Effector memory CD4-positive, alpha-beta T cell (primary cell): ENCODE measurements around the gene NOS3.
"Not testable (repeated sequence)": the region's sequence is repeated elsewhere in the genome, so short reads cannot be mapped to it uniquely, and the experiment has no call there.

ENCODE experiments used
- DNase-seq, 3 donors: peaks; one replicate each; pipeline ENCODE4 v3.0.0-alpha.2; 2020
- H3K27ac ChIP-seq: 2 replicates; pipeline ENCODE4 v1.7.0; 2013; ENCODE audit warnings: mild to moderate bottlenecking, low read length, moderate library complexity; ENCODE audit not compliant: insufficient read depth, poor library complexity, severe bottlenecking
- H3K27me3 ChIP-seq: replicated peaks from 2 replicates; pipeline ENCODE4 v1.7.0; 2013; ENCODE audit warnings: mild to moderate bottlenecking, low read length; ENCODE audit not compliant: insufficient read depth, control insufficient read depth, poor library complexity, severe bottlenecking
- H3K36me3 ChIP-seq: 2 replicates; pipeline ENCODE4 v1.7.0; 2013; ENCODE audit warnings: mild to moderate bottlenecking, low read length, moderate library complexity; ENCODE audit not compliant: control insufficient read depth, insufficient read depth
- H3K4me1 ChIP-seq: 2 replicates; pipeline ENCODE4 v1.7.0; 2013; ENCODE audit warnings: low read length, mild to moderate bottlenecking; ENCODE audit not compliant: control insufficient read depth, insufficient read depth, poor library complexity, severe bottlenecking
- H3K4me3 ChIP-seq: 2 replicates; pipeline ENCODE4 v1.7.0; 2013; ENCODE audit warnings: low read length, low read depth, mild to moderate bottlenecking; ENCODE audit not compliant: insufficient read depth, poor library complexity, severe bottlenecking
- H3K9me3 ChIP-seq: 2 replicates; pipeline ENCODE4 v1.7.0; 2013; ENCODE audit warnings: mild to moderate bottlenecking, low read length, moderate library complexity; ENCODE audit not compliant: control insufficient read depth

NOS3 gene

DNA sequence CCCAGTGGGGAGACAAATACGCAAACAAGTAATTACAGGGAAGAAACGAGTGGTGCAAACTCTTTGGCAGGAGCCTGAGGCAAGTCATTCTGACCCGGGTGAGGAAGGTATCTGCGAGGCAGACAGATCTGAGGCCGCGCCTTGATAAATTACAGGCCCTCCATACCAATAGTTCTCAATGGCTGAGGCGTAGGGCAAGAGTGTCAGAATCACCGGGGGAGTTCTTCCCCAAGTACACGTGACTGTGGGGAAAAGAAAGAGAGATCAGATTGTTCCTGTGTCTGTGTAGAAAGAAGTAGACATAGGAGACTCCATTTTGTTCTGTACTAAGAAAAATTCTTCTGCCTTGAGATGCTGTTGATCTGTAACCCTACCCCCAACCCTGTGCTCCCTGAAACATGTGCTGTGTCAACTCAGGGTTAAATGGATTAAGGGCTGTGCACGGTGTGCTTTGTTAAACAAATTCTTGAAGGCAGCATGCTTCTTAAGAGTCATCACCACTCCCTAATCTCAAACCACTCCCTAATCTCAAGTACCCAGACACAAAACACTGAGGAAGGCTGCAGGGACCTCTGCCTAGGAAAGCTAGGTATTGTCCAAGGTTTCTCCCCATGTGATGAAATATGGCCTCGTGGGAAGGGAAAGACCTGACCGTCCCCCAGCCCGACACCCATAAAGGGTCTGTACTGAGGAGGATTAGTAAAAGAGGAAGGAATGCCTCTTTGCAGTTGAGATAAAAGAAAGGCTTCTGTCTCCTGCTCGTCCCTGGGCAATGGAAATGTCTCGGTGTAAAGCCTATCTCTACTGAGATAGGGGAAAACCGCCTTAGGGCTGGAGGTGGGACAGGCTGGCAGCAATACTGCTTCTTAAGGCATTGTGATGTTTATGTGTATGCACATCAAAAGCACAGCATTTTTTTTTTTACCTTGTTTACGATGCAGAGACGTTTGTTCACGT, 36.2 kb downstream of the NOS3 start:
- H3K4me3 ChIP-seq, H3K27me3 ChIP-seq: not testable (repeated sequence)
- peak overlapping the region; percentile 86 for H3K27ac ChIP-seq

GRCh38 chr7:151027728-151028130, 36.9 kb downstream of the NOS3 start:
- H3K27ac ChIP-seq = peak overlapping the region; percentile 86
- peak overlapping the region; percentile 33 for H3K4me3 ChIP-seq
- H3K36me3 ChIP-seq, H3K9me3 ChIP-seq, DNase-seq, H3K27me3 ChIP-seq, H3K4me1 ChIP-seq: not testable (repeated sequence)

More for the DNA sequence above, 36.2 kb downstream of the NOS3 start:
- H3K36me3 ChIP-seq, H3K4me1 ChIP-seq, DNase-seq, H3K9me3 ChIP-seq: not testable (repeated sequence)

GRCh38 chr7:151028131-151028947, 37.5 kb downstream of the NOS3 start, which contains the start of gene ABCB8:
Gene ABCB8 (plus strand): TSS chr7:151028450. CDS start chr7:151028516, 66 bp downstream.
- Histone ChIP-seq H3K27ac (peak within 1 kb of the TSS; percentile 86), H3K36me3 (peaks cover 4% of the 10 kb centered on the region), H3K4me1 (no peaks in the 10 kb centered on the region), H3K4me3 (peak within 1 kb of the TSS; percentile 77), H3K27me3 (no peaks in the 10 kb centered on the region), H3K9me3 (no peaks in the 10 kb centered on the region)
- peak; percentile 90 to 98 (median 97) for DNase-seq

DNA sequence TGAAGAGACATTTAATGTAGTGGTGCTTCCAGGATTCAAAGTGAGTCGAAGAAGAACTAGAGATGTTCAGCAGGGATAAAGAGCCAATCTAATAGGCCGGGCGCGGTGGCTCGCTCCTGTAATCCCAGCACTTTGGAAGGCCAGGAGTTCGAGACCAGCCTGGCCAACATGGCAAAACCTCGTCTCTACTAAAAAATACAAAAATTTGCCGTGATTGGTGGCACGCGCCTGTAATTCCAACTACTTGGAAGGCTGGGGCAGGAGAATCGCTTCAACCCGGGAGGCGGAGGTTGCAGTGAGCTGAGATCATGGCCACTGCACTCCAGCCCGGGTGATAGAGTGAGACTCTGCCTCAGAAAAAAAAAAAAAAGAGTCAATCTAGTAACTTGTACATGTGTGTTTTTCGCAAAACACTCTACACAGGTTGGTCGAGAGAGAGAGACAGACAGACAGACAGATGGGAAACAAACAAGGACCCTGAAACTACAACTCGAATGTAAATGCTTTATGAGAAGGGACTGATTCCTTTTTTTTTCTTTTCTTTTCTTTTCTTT, 38.2 kb downstream of the NOS3 start:
- Histone ChIP-seq H3K27me3 (no peaks in the 10 kb centered on the region), H3K4me1 (no peaks in the 10 kb centered on the region), H3K9me3 (no peaks in the 10 kb centered on the region), H3K4me3 (peak overlapping the region; percentile 77), H3K36me3 (peaks cover 8% of the 10 kb centered on the region), H3K27ac (peak overlapping the region; percentile 86)
- no peak for DNase-seq

- H3K9me3 ChIP-seq = no peaks in the 10 kb centered on the region
- H3K36me3 ChIP-seq = peaks cover 25% of the 10 kb centered on the region
- H3K4me1 ChIP-seq = no peaks in the 10 kb centered on the region
- H3K4me3 ChIP-seq = no peak overlapping the region
- H3K27me3 ChIP-seq = no peaks in the 10 kb centered on the region
- no peak for DNase-seq
- H3K27ac ChIP-seq = no peak overlapping the region
Measured at GRCh38 chr7:151031011-151031410, 40.2 kb downstream of the NOS3 start.

DNA sequence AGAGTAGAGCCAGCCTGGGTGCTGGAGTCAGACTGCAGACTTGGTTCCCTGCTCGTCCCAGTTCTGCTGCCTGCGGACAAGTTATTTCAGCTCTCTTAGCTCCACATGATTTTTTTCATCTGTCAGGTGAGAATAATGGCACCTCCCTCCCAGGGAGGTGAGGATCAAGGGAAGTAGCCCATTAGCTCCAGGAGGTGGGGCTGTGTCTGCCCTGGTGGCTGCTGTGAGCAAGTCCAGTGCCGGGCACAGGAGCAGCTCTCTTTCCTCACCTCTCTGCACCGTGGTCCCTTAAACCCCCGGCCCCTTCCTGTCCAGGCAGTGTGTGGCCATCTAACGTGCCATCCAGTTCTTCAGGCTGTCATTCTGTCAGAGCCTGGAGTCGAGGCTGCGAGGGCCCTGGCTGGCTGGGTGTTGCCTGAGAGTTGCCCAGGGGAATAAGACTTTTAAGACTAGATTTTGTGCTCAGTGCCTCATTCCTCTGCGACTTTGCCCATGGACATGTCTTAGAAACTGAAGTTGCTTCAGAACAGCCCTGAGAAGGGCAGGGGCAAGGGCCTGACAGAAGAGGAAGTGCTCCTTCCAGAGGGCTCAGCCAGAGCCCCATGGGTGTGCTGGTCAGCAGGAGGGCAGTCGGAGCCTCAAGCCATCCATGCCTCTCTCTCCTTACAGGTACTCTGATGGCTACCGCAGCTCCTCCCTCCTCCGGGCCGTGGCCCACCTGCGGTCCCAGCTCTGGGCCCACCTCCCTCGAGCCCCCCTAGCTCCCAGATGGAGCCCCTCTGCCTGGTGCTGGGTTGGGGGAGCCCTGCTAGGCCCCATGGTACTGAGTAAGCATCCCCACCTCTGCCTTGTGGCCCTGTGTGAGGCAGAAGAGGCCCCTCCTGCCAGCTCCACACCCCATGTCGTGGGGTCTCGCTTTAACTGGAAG, 42.4 kb downstream of the NOS3 start:
- H3K27ac ChIP-seq = no peak overlapping the region
- H3K4me1 ChIP-seq = no peaks in the 10 kb centered on the region
- no peak overlapping the region for H3K4me3 ChIP-seq
- H3K36me3 ChIP-seq = peaks cover 33% of the 10 kb centered on the region
- no peaks in the 10 kb centered on the region for H3K9me3 ChIP-seq
- DNase-seq = no peak
- no peaks in the 10 kb centered on the region for H3K27me3 ChIP-seq

- Histone ChIP-seq H3K4me1 (no peaks in the 10 kb centered on the region), H3K36me3 (peaks cover 33% of the 10 kb centered on the region), H3K4me3 (no peak overlapping the region), H3K27ac (no peak overlapping the region), H3K9me3 (no peaks in the 10 kb centered on the region), H3K27me3 (no peaks in the 10 kb centered on the region)
- no peak for DNase-seq
Measured at GRCh38 chr7:151033864-151034249, 43.0 kb downstream of the NOS3 start.

- Histone ChIP-seq H3K36me3 (peaks cover 33% of the 10 kb centered on the region), H3K27ac (no peak overlapping the region), H3K4me1 (peaks cover 4% of the 10 kb centered on the region), H3K9me3 (no peaks in the 10 kb centered on the region), H3K4me3 (no peak overlapping the region), H3K27me3 (no peaks in the 10 kb centered on the region)
- DNase-seq = no peak
Measured at GRCh38 chr7:151034312-151035025, 43.7 kb downstream of the NOS3 start.
